ENCODE data around the gene EBF4.

EBF4 gene

DNA sequence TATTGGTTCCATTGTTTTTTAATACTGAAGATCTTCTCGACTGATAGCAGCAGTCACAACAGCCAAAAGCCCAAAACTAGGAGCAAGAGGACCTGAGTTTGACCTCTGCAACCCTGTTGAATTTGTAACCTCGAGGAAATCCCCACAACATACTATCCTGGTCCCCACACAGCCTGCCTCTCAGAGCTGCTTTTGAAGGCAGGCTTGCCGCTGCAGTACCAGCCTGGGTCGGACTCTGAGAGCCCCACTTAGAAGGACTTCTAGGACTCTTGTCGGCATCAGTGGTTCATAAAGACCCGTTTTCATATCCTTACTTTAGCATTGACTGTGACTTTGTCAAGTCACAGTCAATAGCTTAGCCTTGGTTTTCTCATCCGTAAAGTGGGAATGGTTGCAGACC, 49.3 kb downstream of the EBF4 start:
- no peak for DNase-seq

DNA sequence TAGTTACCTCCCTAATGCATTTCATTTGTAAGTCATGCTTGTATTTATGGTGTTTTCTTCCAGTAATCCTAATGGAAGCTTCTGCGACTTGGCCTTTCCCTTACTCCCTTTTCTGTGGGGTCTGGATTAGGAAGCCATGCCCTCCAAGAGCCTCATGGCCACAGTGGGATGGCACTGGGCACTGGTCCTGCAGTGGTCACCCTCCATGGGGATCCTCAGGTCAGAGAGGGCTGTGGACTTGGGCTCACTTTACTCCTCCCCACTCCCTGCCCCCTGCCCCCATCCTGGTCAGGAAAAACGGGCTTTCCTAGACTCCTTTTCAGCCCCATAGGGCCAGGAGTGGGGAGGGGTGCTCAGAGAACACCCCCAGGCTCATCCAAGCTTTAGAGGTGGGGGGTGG, 49.9 kb downstream of the EBF4 start:
- DNase-seq, result no peak

DNA sequence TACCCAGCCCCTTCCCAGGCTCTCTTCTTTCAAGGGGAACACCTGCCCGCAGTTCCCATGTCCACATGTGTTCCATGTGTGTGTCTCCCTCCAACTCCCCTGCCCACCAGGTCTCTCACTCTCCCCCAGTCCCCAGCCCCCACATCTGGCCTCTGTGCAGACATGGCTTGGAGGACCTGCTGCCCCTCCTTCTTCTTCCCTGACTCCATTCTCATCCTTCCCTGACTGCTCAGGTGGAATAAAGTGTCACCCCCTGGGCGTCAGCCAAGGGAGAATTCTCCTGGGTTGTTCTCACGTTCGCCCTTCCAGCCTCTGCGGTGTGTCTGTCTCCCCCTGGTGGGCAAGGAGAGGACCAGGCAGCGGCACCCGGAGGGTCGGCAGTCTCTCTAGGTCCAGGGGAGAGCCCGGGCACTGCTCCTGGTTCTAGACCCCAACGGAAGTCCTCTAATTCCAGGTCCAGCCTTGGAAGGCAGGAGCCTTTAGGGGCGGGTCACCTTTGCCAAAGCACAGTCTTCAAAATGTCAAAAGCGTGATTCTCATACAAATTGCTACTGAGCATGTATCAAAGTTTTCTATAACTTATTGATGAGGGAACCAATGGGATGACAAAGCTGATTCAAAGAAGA, 50.5 kb downstream of the EBF4 start:
- DNase-seq, result peak in 20 of 56 donors; percentile 2 to 47 (median 24)

DNA sequence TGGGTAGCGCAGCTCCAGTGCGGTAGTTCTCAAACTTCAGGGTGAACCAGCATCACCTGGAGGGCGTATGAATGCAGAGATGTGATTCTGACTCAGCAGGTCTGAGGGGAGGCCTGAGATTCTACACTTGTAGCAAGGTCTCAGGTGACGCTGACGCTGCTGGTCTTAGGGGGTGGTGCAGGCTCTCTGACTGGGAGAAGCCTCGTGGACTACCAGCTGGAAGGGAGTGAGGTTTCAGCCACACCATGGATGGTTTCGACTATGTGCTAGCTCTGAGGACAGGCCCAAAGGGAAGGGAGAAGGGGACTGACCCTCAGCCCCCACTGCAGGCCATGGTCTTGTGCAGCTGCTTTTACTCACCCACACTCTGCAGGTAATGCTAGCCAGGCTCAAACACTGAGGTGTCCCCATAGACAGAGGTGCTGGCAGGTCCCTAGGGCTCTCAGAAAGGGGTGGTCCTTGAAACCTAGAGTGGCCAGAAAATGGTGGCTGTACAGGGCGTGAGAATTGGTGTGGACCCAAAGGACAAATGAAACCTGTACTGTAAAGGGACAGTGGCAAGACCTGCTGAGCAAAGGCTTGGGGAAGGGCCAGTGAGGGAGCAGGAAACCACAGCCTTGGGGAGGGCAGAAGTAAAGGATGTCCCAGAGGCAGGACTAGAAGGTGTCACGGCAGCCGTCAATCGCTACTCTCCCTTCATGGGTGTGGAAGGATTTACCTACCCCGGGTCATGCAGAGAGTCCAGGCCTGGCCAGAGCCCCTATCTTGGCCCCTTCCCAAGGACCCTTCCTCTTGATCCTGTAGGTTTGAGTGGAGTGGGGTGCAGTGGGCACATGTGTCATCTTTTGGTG, 52.7 kb downstream of the EBF4 start:
- DNase-seq, result no peak

DNA sequence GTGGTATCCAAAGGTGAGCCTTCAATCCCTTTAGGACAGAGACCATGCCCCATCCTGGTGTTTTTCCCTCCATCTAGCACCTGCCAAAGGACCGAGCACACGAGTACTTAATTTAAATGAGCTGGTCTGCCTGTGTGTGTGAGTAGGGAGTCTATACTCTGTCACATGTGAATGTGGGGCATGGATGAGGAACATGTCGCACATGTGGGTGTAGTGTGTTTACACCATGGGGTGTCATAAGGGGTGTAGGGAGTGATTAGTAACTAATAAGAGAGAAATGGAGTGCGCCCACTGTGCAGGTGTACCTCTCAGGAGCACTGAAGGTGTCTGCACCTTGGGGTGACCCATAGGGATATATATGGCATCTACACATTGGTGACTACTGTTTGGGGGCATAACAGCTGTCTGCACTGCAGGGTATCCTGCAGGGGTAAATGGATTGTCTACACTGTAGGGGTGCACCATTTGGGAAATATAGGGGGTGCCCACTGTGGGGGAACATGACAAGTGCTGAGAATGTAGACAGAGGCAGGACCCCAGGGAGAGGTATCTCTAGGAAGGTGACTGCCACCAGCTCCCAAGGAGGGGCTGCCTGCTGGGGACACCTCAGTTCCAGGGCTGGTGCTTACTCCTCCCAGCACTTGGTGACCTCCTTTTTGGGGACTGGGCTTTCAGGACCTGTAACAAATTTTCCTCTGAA, 53.5 kb downstream of the EBF4 start:
- no peak for DNase-seq

GRCh38 chr20:2746636-2747265, 54.2 kb downstream of the EBF4 start:
- DNase-seq, result no peak

DNA sequence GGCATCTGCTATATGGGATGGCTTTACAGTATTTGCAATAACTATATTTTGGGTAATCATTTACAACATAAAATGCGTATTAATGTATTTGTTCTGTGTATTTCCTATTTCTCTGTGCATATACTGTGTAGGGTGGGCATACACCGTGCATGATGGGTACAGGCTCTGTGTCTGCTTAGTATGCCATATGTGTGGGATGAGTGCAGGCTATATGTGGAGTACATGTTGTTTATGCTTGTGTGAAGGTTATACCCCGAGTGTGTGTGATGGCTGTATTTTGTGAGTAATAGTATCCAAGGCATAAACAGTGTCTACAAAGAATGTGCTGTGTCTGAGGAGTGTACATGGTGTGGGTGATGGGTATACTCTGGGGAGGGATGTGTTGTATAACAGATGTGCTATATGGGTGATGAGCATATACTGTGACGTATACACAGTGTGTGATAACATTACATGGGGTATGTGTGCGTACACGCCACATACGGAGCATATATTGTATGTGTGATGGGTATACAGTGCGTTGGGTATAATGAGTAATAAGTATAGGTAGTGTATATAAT, 55.2 kb downstream of the EBF4 start:
- no peak for DNase-seq

- DNase-seq, result no peak
These were observed 56.2 kb downstream of the EBF4 start for GRCh38 chr20:2748551-2749342.

- DNase-seq, result no peak
These were observed 56.9 kb downstream of the EBF4 start for GRCh38 chr20:2749343-2749950.

DNA sequence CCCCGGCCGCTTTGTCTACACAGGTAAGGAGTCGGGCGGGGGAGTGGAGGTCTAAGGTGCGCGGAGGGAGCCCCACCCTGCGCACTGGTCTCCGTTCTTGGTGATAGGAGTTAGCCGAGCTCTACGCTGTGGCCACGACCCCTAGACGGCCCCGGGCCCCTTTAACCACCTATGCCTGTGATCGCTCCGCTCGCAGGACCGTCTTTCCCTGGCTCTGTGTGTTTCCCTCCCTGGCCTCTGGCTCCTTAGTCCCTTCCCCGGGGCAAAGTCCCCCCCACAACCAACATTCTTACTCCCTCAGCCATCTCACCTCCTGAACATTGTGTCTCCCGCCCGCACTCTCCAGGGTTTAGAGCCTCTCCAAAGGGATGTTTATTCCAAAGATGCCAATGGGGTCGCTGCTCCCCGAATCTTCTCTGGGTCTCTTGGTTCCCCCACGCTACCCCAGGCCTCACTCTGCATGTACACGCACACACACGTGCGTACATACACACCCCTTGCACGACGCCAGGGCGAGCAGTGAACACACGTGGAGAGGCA, 57.4 kb downstream of the EBF4 start:
- no peak for DNase-seq

DNA sequence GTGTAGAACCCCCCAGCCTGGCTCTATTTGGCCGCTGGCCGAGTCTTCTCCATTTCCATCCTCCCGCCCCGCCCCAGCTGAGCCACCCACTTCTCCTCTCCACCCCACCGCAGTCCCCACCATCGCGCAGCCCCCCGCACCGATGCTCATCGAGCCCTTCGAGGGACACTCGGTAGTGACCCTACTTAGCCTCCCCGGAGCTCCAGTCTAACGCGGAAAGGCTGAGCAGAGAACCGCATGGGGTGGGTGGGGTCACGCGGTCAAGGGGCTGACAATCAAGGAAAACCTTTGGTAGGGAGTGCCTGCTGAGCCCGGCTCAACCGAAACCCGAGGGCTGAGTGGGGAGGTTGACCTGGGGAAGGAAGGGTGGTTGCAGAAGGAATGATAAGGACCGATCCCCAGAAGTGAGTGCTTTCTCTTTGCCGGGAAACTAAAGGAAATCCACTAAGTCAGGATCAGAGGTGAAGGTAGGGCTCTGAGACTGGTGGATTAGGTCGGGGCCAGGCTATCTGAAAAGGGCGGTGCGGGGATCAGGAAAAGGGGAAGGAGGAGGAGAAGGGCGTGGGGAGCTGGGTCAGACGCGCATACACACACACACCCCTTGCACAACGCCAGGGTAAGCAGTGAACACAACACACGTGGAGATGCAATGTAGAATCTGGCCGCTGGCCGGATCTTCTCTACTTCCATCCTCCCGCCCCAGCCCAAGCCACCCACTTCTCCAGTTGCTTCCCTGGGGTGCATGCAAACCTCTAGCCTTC, 58.1 kb downstream of the EBF4 start:
- no peak for DNase-seq

- no peak for DNase-seq
These were observed 58.8 kb downstream of the EBF4 start for GRCh38 chr20:2751347-2751877.

DNA sequence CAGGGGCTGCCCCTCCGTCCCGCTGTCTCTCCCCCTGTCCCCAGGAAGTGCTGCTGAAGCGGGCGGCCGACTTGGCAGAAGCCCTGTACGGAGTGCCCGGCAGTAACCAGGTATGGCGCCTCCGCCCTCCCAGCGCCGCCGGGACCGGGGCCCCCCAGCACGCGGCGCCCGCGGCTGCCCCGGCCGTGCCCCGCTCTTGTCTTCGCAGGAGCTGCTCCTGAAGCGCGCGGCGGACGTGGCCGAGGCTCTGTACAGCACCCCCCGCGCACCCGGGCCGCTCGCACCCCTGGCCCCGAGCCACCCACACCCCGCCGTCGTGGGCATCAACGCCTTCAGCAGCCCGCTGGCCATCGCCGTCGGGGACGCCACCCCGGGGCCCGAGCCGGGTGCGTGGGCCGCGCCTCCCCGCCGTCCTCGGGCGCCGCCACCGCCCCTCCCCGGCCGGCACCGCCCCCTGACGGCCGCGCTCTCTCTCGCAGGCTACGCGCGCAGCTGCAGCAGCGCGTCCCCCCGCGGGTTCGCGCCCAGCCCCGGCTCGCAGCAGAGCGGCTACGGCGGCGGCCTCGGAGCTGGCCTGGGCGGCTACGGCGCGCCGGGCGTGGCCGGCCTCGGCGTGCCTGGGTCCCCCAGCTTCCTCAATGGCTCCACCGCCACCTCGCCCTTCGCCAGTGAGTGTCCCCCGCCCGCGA, 59.4 kb downstream of the EBF4 start:
- DNase-seq, result peak in 1 of 56 donors; percentile 9

GRCh38 chr20:2752567-2753460, 60.2 kb downstream of the EBF4 start:
- peak in 3 of 56 donors; percentile 2 to 10 (median 9) for DNase-seq

GRCh38 chr20:2753461-2754040, 61.0 kb downstream of the EBF4 start:
- DNase-seq, result no peak

DNA sequence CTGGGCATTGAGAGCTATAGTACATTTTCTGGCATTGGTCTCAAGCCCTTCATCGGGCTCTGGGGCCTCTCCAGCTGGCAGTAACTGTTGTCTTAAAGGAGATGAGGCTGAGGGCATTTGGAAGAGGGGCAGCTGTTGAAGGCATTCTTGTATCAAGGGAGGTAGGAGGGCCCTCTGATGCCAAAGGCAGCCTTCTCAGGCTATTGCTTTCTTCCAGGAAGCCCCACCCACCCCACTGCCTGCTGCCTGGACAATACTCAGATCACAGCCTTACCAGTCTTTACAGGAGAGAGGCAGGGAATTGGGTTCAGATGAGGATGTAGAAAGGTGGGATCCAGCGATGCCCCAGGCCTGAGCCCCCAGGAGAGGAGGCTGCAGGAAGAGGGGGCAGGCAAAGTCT, 61.8 kb downstream of the EBF4 start:
- no peak for DNase-seq
